GM12874 (cell line): ENCODE measurements around the gene TFB1M.

Source experiments
- CTCF ChIP-seq: IDR thresholded peaks from 2 replicates; pipeline ENCODE4 v1.5.1; 2011; ENCODE audit warnings: low read depth, mild to moderate bottlenecking, control low read depth, low read length, moderate library complexity; ENCODE audit not compliant: insufficient read depth

TFB1M gene

DNA sequence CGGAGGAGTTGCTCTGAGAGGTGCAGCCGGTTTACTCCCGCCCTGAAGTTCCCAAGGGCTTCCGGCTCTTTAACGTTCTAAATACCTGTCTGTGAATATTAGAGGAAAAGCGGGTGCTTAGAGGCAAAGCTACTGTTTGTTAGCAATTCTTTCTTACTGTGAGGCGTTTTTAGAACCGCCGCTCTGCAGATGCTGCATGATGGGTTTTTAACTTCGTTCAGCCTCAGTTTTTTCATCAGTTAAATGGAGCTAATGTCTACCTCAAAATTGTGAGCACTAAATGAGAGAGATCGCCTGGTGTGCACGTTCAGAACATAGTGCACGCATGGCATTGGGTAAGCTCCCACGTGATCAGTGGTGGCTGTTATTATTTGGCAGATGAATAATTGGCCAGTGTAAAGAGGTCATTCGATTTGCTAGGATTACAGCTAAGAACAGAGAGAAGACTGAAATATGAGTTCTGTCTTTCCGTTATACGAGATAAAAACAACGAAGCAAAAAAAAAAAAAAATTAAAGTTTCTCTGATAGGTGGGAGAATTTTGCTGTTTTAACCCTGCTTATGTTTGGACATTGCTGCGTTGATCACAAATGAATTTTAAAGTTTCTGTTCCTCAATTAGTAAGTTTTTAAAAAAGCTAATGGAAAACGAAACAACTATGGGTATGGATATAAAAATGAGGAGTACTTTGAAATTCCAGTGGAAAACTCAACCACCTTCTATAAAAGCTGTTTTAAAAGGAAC lies 660 bp upstream of the TFB1M start:
- TF ChIP-seq CTCF = no peak

DNA sequence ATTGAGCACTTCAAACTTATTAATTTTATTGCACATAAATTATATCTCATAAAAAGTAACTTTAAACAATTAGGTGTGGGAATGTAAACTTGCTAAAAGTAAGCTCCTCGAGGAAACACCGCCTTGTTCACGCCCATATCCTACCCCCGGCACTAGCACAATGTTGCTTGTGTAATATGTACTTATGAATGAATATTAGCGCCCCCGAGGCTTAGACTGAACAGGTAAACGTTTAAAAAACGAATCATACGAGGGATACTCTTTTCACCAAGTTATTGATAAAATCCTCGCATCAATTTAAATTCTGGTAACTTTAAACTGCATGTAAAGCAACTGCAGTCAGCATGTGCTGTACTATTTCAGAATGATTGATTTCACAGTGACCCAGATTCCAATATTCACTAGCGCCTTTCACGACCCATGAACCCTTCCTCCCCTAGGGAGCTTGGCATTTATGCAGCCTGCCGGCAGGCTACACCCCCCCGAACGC lies 637 bp downstream of the TFB1M start:
- no peak for TF ChIP-seq CTCF

- no peak for TF ChIP-seq CTCF
Measured at GRCh38 chr6:155311583-155311982, 2.7 kb downstream of the TFB1M start.

- TF ChIP-seq CTCF = no peak
Measured at GRCh38 chr6:155311086-155311485, 3.2 kb downstream of the TFB1M start.

DNA sequence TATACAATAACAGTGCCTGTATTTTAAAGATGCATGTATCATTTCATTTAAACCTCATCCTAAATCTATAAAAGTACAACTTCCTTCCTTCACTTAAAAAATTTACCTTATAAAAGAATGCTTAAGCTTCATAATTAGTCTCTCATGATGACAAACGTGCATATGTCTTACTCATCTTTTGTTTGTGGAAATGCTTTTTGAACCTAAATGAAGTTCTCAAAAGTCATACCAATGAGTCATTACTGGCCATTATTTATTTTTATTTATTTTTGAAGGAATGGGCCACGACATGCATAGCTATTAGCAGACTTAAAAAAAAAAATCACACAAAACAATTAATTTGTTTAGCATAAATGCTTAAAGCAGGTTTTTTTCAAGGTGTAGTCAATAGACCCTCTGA lies 3.7 kb downstream of the TFB1M start:
- TF ChIP-seq CTCF = no peak

- TF ChIP-seq CTCF = no peak
Measured at GRCh38 chr6:155309150-155309549, 5.1 kb downstream of the TFB1M start.

DNA sequence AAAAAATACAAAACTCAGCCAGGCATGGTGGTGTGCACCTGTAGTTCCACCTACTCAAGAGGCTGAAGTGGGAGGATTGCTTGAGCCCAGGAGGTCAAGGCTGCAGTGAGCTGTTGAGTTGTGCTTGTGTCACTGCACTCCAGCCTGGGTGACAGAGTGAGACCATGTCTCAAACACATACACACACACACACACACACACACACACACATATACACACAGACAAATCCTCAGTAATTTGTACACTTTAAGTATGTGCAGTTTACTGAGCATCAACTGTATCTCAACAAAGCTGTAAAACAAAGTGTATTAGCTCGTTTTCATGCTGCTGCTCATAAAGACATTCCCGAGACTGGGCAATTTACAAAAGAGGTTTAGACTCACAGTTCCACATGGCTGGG lies 7.3 kb downstream of the TFB1M start:
- no peak for TF ChIP-seq CTCF
